Measurements from ENCODE around the gene VAPB.

The VAPB gene

GRCh38 chr20:58397429-58397828 is 8.4 kb downstream of the VAPB start:
- no peak overlapping the region for H3K4me3 ChIP-seq (ENCODE audit: low read length)
- H3K4me2 ChIP-seq (ENCODE audit: low read length), result no peak overlapping the region
- no peaks in the 10 kb centered on the region for H3K9me3 ChIP-seq (replicated peaks; ENCODE audit: low read length)
- H3K36me3 ChIP-seq (ENCODE audit: insufficient read depth, low read length), result peaks cover 7% of the 10 kb centered on the region
- H3K27me3 ChIP-seq (ENCODE audit: control insufficient read depth, insufficient read depth, low read length), result no peaks in the 10 kb centered on the region
- no peak overlapping the region for H3K9ac ChIP-seq (ENCODE audit: low read depth, low read length)
- H3K4me1 ChIP-seq (ENCODE audit: control insufficient read depth, insufficient read depth, low read length), result peaks cover 5% of the 10 kb centered on the region

DNA sequence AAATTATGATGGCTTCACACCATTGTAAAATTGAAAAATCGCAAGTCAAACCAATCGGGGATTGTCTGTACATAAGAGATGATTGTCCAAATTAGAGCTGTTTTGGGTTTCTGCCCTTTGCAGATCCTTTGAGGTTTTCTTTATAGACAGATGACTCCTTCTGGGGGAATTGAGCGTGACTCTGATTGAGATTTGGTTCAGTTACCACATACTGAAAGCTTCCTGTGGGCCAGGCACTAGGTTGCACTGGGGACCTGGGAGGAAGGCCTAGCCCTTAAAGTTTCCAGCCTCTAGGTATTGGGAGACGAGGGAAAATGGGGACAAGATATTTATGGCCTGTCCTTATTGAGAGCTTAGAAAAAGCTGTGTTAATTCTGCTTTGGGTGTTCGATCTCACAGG is 9.2 kb downstream of the VAPB start:
- Histone ChIP-seq H3K4me3 (ENCODE audit: low read length) (no peak overlapping the region), H3K9me3 (replicated peaks; ENCODE audit: low read length) (no peaks in the 10 kb centered on the region), H3K27me3 (ENCODE audit: control insufficient read depth, insufficient read depth, low read length) (no peaks in the 10 kb centered on the region), H3K36me3 (ENCODE audit: insufficient read depth, low read length) (peaks cover 7% of the 10 kb centered on the region), H3K4me1 (ENCODE audit: control insufficient read depth, insufficient read depth, low read length) (peaks cover 3% of the 10 kb centered on the region), H3K4me2 (ENCODE audit: low read length) (no peak overlapping the region), H3K9ac (ENCODE audit: low read depth, low read length) (no peak overlapping the region)

GRCh38 chr20:58399926-58400325 is 10.9 kb downstream of the VAPB start:
- Histone ChIP-seq H3K4me1 (ENCODE audit: control insufficient read depth, insufficient read depth, low read length) (no peaks in the 10 kb centered on the region), H3K9ac (ENCODE audit: low read depth, low read length) (no peak overlapping the region), H3K4me3 (ENCODE audit: low read length) (no peak overlapping the region), H3K9me3 (replicated peaks; ENCODE audit: low read length) (no peaks in the 10 kb centered on the region), H3K27me3 (ENCODE audit: control insufficient read depth, insufficient read depth, low read length) (no peaks in the 10 kb centered on the region), H3K36me3 (ENCODE audit: insufficient read depth, low read length) (peaks cover 7% of the 10 kb centered on the region), H3K4me2 (ENCODE audit: low read length) (no peak overlapping the region)

DNA sequence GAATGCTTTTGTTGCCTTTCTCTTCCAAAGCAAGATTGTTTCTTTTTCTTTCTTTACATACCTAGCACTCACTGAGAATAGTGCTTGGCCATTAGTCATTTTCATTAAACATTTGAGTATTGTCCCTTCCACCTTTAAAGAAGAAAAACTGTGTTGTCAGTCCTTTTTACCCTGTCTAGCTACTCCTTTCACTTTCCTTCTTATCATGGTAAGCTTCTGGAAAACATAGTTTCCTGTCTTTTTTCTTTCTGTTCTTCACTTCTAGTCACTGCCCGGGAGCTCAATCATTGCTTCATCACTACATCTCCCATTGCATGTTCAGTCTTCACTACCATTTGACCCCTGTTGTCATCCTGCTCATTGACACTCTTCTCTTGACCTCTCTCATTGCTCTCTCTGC is 12.1 kb downstream of the VAPB start:
- Histone ChIP-seq H3K27me3 (ENCODE audit: control insufficient read depth, insufficient read depth, low read length) (no peaks in the 10 kb centered on the region), H3K9me3 (replicated peaks; ENCODE audit: low read length) (no peaks in the 10 kb centered on the region), H3K36me3 (ENCODE audit: insufficient read depth, low read length) (peaks cover 7% of the 10 kb centered on the region), H3K9ac (ENCODE audit: low read depth, low read length) (no peak overlapping the region), H3K4me3 (ENCODE audit: low read length) (no peak overlapping the region), H3K4me1 (ENCODE audit: control insufficient read depth, insufficient read depth, low read length) (peaks cover 4% of the 10 kb centered on the region), H3K4me2 (ENCODE audit: low read length) (no peak overlapping the region)

DNA sequence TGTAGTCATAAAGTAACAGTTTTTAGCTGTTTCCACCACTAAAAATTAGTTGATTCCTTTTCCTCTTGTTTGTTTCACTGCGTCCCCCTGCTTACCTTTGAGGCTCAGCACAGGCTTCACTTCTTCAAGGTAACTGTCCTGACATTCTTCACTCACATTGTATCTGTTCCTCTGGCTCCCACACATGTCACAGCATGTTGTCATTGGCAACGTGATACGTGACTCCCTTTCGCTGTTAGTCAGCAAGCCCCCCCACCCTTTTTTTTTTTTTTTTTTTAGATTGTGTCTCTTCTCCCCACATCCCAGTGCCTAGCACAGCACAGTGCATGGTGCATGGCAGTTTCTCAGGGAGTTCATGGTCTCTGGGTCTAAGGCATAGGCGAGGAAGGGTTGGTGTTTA is 13.3 kb downstream of the VAPB start:
- Histone ChIP-seq H3K27me3 (ENCODE audit: control insufficient read depth, insufficient read depth, low read length) (no peaks in the 10 kb centered on the region), H3K4me3 (ENCODE audit: low read length) (no peak overlapping the region), H3K4me1 (ENCODE audit: control insufficient read depth, insufficient read depth, low read length) (peaks cover 16% of the 10 kb centered on the region), H3K4me2 (ENCODE audit: low read length) (no peak overlapping the region), H3K36me3 (ENCODE audit: insufficient read depth, low read length) (peaks cover 7% of the 10 kb centered on the region), H3K9ac (ENCODE audit: low read depth, low read length) (no peak overlapping the region), H3K9me3 (replicated peaks; ENCODE audit: low read length) (no peaks in the 10 kb centered on the region)

DNA sequence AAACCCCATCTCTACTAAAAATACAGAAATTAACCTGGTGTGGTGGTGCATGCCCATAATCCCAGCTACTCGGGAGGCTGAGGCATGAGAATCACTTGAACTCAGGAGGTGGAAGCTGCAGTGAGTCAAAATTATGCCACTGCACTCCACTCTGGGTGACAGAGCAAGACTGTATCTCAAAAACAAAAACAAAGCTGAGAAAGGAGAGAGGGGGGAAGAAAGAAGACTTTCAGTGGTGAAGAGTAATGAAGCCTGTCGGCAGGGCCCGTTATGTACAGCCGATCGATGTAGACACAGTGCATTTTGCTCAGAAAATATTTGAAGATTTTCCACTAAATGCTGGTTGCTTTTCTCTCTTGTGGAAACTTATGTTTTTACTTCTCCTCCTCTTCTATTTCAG is 13.8 kb downstream of the VAPB start:
- Histone ChIP-seq H3K4me2 (ENCODE audit: low read length) (no peak overlapping the region), H3K9ac (ENCODE audit: low read depth, low read length) (no peak overlapping the region), H3K36me3 (ENCODE audit: insufficient read depth, low read length) (peaks cover 5% of the 10 kb centered on the region), H3K27me3 (ENCODE audit: control insufficient read depth, insufficient read depth, low read length) (no peaks in the 10 kb centered on the region), H3K4me3 (ENCODE audit: low read length) (no peak overlapping the region), H3K4me1 (ENCODE audit: control insufficient read depth, insufficient read depth, low read length) (peaks cover 19% of the 10 kb centered on the region), H3K9me3 (replicated peaks; ENCODE audit: low read length) (no peaks in the 10 kb centered on the region)

GRCh38 chr20:58403272-58403671 is 14.2 kb downstream of the VAPB start:
- H3K4me2 ChIP-seq (ENCODE audit: low read length), result no peak overlapping the region
- no peaks in the 10 kb centered on the region for H3K27me3 ChIP-seq (ENCODE audit: control insufficient read depth, insufficient read depth, low read length)
- H3K4me1 ChIP-seq (ENCODE audit: control insufficient read depth, insufficient read depth, low read length), result peaks cover 24% of the 10 kb centered on the region
- no peak overlapping the region for H3K4me3 ChIP-seq (ENCODE audit: low read length)
- H3K9ac ChIP-seq (ENCODE audit: low read depth, low read length), result no peak overlapping the region
- peaks cover 3% of the 10 kb centered on the region for H3K36me3 ChIP-seq (ENCODE audit: insufficient read depth, low read length)
- no peaks in the 10 kb centered on the region for H3K9me3 ChIP-seq (replicated peaks; ENCODE audit: low read length)

DNA sequence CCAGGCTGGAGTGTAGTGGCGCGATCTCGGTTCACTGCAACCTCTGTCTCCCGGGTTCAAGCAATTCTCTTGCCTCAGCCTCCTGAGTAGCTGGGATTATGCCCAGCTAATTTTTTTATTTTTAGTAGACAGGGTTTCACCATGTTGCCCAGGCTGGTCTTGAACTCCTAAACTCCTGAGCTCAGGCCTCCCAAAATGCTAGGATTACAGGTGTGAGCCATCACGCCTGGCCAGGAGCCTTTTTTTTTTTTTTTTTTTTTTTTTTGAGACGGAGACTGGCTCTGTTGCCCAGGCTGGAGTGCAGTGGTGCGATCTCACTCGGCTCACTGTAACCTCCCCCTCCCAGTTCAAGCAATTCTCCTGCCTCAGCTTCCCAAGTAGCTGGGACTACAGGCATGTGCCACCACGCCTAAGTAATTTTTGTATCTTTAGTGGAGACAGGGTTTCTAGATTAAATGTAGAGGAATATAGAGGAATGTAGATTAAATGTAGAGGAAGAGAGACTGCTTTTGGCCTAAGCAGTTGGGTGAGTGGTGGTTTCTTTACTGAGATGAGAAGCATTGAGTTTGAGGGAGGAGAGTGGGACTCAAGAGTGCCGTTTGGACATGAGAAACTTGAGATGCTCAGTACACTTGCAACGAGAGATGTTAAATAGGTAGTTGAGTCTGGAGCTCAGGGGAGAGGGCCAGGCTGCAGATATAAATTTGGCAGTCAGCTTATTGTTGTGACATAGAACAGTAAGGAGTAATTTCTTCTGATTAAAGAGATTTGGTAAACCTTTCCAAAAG is 16.7 kb downstream of the VAPB start:
- no peak overlapping the region for H3K4me3 ChIP-seq (ENCODE audit: low read length)
- H3K9me3 ChIP-seq (replicated peaks; ENCODE audit: low read length), result no peaks in the 10 kb centered on the region
- H3K9ac ChIP-seq (ENCODE audit: low read depth, low read length), result no peak overlapping the region
- H3K4me2 ChIP-seq (ENCODE audit: low read length), result no peak overlapping the region
- H3K4me1 ChIP-seq (ENCODE audit: control insufficient read depth, insufficient read depth, low read length), result peaks cover 32% of the 10 kb centered on the region
- H3K27me3 ChIP-seq (ENCODE audit: control insufficient read depth, insufficient read depth, low read length), result no peaks in the 10 kb centered on the region
- no peaks in the 10 kb centered on the region for H3K36me3 ChIP-seq (ENCODE audit: insufficient read depth, low read length)

GRCh38 chr20:58406422-58407001 is 17.5 kb downstream of the VAPB start:
- Histone ChIP-seq H3K4me1 (ENCODE audit: control insufficient read depth, insufficient read depth, low read length) (peaks cover 32% of the 10 kb centered on the region), H3K4me2 (ENCODE audit: low read length) (peak overlapping the region; percentile 12), H3K4me3 (ENCODE audit: low read length) (no peak overlapping the region), H3K36me3 (ENCODE audit: insufficient read depth, low read length) (no peaks in the 10 kb centered on the region), H3K9ac (ENCODE audit: low read depth, low read length) (no peak overlapping the region), H3K9me3 (replicated peaks; ENCODE audit: low read length) (no peaks in the 10 kb centered on the region), H3K27me3 (ENCODE audit: control insufficient read depth, insufficient read depth, low read length) (no peaks in the 10 kb centered on the region)

- Histone ChIP-seq H3K9ac (ENCODE audit: low read depth, low read length) (no peak overlapping the region), H3K4me3 (ENCODE audit: low read length) (no peak overlapping the region), H3K27me3 (ENCODE audit: control insufficient read depth, insufficient read depth, low read length) (no peaks in the 10 kb centered on the region), H3K36me3 (ENCODE audit: insufficient read depth, low read length) (no peaks in the 10 kb centered on the region), H3K4me2 (ENCODE audit: low read length) (peak overlapping the region; percentile 12), H3K9me3 (replicated peaks; ENCODE audit: low read length) (no peaks in the 10 kb centered on the region), H3K4me1 (ENCODE audit: control insufficient read depth, insufficient read depth, low read length) (peaks cover 32% of the 10 kb centered on the region)
These were observed 18.3 kb downstream of the VAPB start for GRCh38 chr20:58407201-58407873.

DNA sequence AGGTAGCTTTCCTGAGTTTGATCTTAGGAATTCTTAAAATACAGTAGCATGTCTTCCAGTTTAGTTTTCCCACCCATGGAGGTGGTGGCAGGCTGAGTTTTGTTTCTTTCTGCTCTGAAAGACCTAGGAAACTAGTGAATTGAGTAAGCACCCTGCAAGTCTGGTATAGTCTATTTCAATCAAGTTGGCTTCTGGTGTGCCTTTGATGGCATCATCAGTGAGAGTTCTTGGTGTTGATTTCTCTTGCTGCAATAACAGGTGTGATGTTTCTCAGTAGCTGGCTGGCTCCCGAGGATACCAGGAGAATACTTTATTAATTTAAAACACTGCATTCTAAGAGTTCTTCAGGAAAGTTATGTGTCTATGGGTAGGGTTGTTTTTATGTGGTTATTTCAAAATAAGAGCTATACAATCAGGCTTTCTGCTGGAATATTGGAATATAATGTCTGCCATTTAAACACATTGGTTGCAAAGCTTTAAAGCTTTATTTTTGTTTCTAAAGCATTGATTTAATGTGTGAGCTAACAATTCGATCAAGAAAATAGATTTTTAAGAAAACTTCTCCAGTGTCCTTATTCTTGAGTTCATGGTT is 19.0 kb downstream of the VAPB start:
- Histone ChIP-seq H3K4me1 (ENCODE audit: control insufficient read depth, insufficient read depth, low read length) (peaks cover 32% of the 10 kb centered on the region), H3K9ac (ENCODE audit: low read depth, low read length) (no peak overlapping the region), H3K27me3 (ENCODE audit: control insufficient read depth, insufficient read depth, low read length) (no peaks in the 10 kb centered on the region), H3K36me3 (ENCODE audit: insufficient read depth, low read length) (no peaks in the 10 kb centered on the region), H3K9me3 (replicated peaks; ENCODE audit: low read length) (no peaks in the 10 kb centered on the region), H3K4me3 (ENCODE audit: low read length) (no peak overlapping the region), H3K4me2 (ENCODE audit: low read length) (peak overlapping the region; percentile 12)

Data from skeletal muscle satellite cell (primary cell).